Kidney glomerular epithelial cell (primary cell): Measurements from ENCODE around the gene THAP7.
"Not testable (repeated sequence)": the region's sequence is repeated elsewhere in the genome, so short reads cannot be mapped to it uniquely, and the experiment has no call there.

Experiments used
- DNase-seq: peaks from one replicate; lab custom pipeline; 2025; lab: John Stamatoyannopoulos, UW

Gene THAP7

DNA sequence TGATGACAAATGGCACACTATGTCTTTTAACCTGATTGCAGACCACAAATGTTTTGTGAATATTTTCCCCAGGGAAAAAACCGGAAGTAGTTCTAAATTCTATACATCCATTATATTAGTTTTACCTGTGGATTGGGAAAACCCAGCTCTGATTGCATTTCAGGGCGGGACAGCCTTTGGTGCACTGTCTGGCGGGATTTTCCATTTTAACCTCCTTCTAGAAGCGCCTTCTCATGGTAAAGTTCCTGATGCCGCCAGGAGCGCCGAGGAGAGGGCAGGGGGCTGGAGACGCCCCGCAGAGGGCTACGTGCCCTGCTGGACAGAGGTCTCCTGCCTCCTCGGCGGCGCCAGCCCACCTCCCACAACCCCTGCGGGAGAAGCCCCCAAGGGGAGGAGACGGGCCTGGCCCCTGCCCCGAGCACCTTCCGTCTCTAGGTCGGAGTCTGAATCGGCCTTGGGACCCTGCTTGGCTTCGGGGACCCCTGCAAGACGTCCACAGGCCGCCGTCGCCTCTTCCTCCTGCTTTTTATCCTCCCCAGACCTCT, 11.8 kb upstream of the THAP7 start:
- no peak for DNase-seq

DNA sequence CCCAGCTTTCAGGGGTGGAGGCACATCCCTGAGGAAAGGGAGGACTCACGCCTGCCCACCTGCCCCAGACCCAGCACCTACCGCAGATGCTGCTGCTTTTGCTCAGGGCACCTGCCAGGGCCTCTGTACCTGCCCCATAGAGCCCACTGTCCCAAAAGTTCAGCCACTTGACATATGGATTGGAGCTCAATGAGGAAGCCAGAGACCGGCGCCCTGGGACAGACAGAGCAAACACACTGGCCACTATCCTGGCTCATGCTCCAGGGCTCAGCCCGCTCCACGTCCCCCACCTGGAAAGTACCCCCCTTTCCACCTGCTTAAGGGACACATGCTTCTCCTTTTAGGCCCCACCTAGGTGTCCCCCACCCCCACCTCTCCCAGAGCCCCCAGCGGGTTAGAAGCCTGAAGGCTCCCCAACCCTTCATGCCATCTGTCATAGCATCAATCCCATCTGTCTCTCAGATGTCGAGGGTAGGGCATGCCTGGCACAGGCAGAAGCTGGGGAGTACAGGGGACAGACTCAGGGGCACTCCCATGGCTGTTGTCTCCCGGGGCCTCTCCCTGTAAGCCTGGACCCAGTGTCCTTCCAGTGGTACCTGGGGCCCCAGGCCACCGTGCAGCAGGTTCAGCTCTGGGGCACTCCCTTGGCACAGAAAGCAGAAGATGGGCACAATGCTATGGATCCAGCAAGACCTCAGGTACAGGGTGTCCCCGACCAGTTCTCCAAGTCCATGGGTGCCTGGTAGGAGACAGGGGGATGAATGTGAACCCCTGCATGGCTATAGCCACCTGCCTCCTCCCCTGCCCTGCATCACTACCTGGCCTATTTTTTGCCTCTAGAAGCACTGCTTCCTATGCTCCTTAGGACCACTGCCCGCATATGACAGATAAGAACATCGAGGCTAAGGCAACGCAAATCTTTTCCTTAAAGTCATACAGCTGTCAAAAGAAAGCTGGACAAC, 10.8 kb upstream of the THAP7 start:
- DNase-seq, result no peak

DNA sequence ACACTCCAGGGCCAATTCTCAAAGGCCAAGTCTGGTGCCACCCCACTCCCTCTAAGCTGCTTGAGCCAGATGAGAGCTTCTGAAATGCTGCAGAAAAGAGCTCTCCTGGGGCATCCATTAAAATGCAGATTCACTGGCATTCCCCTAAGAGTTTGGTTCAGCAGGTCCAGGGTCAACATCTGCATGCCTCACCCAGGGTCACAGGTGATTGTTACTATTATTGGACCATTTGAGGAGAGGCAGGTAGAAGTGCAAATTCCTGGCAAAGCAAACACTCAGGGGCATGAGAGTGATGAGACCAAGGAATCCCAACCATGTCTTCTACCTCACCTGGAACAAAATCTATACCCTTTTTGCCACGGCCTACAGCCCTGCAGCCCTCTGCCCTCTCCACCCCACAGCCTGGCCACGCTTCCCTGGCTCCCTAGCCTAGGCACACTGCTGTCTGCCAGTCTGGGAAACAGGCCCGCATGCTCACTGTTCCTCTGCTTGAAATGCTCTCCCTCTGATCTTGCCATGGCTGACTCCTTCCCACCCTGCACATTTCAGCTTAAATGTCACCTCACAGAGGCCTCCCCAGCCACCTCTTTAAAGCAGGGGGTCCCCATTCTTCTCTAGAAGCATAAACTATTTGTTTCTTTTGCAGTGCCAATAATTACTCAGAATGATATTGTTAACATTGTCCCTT, 8.7 kb upstream of the THAP7 start:
- DNase-seq, result no peak

DNA sequence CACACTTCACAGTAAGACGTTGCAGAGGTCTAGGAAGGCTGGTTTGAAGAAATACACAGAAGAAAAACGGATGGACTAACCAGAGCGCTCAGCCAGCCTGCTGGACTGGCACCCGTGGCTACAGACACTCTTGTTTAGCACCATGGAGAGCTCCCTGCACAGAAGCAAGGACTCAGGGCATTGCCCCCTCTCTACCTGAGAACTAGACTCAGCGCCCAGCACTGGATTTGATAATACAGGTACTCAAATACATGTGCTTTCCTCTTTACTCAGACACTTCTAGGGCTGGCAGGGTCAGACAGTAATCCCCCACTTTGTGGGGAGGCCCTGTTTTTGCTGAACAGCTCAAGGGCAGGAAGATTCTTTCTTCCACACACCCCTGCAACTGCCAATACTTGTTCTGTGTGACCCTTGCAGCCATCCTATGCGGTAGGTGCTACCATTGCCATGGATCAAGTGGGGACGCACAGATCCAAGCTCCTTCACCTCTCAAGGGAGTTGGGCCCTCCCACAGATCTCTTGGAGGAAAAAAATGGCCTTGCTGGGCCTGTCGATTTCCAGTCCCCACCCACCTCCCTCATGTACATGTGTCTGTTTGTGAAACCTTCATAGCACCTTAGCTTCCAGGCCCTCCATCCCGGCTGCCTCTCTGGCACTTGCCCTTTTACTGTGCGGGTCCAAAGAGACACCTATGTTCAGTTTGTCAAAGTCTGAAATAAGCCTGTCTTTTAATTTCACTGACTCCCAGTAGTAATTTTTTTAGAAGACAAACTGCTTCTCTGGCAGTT, 7.9 kb upstream of the THAP7 start:
- DNase-seq, result peak; percentile 73

DNA sequence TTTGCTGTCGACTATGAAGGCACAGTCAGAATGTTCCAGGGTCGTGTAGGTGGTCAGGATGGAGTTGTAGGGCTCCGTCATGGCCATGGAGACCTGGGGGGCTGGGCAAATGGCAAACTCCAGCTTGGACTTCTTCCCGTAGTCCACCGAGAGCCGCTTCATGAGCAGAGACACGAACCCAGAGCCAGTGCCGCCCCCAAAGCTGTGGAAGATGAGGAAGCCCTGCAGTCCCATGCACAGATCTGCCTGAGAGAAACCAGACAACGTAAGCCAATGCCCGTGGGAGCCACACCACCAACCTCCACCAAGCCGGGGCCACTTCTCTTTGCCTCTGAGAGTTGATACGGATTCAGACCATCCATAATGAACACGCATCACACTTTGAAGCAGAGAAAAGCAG, 7.3 kb upstream of the THAP7 start:
- DNase-seq, result not testable (repeated sequence)

DNA sequence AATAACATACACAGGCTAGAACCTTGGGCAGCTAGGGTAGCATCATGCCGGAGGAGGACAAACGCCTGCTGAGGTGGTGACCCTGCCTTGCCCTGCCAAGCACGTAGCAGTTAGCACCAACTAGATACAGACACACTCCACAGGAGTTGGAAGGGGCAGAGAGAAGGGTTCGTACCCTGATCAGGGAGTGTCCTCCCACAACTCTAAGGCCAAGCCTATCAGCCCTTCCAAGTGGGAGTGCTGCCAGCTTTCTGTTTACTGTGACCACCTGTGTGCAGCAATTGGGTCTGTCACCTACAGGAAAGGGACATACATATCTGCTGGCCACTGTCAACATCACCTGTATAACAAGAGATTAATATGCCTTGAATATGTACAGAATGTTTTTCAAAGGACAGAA, 1.9 kb upstream of the THAP7 start:
- DNase-seq, result no peak

DNA sequence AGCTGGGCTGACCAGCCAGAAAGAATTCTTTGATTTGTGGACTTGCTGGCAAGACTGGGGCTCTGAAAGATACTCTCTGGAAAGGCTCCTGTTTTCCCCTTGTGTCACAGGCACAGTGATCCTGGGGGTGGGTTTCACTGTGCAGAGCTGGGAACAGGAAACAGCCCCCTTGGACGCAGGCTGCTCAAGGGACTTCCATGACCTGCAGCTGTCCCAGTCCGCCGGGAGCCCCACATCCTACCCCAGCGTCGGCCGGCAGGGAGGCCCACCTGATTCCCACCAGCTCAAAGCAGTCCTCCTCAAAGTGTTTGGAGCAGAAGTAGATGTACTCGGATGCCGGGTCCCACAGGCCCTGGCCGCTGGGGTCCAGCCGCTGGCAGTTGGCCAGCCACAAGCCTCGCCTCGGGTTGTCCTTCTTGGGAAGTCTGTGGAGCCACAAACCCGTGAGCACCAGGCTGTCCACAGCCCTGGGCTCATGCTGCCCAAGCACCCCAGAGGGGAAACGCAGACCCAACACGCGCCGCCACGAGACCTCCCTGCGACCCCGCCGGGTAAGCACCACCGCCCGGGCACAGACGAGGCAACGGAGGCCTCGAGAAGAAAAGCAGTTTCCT, 824 bp downstream of the THAP7 start:
- no peak for DNase-seq

DNA sequence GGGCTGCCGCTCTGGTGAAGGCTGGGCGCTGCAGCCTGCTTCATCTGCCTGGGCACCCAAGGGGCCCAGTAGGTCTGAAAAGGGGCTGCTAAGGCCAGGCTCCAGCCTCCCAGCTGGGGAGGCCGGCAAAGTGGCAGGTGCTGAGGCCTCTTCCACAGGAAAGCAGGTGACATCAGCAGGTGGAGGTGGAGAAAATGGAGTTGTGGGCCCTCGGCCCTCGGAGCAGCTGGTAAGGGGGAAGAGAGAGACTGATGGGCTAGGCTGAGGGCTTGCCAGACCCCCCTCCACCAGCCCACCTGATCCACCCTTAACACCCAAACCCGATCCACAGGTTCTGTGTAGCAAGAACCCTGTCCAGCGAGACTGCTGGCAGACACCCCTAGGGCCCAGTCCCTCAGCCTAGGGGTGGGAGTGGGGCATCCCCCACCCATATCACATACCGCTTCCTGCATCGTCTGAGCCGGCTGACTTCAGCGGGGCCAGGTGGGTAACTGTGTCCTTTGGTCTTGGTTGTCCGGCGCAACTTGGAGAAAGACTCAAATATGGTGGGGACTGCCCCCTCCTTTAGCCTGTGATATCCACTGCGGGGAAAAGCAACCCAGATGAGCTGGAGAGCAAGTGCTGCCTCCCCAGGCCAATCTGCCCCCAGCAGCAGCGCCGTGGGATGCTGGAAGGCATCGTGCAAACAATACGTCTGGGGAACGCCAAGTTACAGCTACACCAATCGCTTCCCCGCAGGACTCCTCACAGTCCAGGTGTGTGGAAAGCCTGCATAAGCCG, 1.5 kb downstream of the THAP7 start:
- DNase-seq, result no peak

DNA sequence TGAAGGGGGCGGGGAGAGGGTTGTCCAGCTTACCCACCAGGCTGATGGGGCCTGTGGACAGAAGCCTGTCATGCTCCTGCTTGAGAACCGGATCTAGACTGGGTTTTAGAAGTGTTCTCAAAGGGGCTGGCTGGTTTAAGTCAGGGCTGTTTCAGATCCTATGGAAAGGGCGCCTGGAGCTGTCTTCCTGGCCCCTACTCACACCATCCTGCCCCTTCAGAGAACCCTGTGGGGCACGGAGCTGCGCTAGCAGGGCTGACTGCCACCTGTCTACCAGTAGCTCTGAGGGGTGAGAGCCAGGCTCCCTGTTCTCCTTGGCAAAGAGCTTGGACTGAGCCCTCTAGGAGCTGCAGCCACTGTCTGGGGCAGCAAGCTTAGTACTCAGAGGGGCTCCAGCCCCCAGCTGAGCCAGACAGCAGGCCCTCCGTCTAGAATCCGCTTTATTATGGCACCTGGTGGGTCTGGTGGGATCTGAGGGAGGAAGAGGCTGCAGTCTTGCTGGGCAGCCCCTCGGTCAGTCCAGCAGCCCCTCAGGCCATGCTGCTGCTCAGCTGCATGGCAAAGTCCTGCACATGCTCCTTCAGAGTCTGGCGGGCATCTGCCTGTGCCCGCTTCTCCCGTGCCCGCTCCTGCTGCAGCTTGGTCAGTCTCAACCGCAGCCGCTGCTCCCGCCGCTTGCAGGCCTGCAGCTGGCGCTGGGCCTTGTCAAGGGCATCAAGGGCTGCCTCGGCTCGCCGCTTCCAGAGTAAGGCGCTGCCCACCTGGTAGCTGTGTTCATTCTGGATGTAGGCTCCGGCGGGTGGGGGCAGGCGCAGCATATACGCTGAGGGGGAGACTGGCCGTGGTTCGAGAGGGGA, 2.3 kb downstream of the THAP7 start:
- no peak for DNase-seq

DNA sequence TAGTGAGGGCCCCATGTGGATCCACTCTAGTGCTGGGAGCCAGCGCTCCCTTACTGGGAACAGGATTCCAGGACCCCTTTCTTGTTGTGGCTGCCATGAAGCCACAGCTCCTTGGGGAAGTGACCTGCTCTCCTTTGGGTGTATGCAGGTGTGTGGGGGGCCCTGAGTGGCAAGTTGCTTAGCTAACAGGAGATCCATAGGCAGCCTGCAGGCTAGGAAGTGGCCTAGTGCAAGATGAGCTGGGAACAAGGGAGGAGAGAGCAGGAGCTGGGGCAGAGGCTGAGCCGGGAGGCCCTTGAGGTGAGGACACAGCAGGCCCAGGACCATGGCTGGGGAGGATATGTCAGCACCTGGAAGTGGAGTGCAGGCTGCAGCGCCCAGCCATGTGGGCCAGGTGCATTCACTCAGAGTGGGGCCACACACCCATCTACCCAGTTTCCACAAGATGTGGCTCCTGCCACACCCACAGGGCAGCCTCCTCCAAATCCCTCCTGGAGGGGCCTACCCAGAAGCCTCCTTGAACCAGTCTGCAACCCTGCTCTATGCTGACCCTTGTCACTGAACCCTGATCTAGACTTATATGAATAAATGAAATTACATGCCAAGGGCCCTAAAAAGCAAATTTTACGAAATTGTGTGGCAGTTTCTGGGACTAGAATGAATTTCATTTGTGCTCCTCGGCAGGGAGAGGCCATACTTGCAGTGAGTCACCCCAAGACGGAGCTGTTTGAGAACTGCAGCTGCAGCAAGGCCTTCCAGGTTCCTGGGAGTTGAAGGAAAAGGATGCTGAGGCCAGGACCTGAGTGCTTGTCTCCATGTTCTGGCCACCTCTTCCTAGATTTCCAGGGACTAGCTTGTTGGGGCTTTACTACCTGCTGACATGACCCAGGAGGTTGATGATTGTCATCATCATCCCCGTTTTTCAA, 3.2 kb downstream of the THAP7 start:
- DNase-seq, result no peak

DNA sequence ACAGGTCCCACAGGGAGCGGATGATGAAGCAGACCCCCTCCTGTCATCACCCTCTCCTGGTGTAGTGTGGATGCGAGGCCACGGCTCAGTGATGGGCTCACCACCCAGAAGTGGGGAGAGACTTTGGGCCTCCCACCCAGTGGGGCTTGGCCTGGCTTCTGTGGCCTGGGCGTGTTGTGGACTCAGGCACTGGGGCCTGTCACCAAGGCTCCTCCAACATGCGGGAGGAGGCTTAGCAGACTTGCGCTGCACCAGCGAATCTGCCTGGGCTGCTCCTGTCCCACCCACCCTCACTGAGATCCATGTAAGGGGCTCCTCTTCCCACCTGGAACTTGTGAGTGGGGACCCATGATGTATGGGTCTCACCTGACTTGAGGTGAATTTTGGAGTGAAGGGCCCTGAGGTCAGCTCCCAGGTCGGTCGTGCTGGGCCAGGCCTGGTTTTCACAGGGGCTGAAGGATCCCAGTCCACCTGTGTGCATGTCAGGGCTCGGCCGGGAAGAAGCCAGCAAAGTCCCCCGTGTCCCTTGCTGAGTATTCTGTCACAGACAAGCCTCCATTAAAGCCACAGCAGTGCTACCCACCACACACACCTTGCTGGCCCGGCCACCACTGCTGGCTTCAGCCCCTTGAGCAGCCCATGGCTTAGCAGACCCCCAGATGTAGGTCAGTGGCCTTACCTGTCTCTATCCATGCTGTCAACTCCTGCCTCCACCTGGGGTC, 4.2 kb downstream of the THAP7 start:
- no peak for DNase-seq

DNA sequence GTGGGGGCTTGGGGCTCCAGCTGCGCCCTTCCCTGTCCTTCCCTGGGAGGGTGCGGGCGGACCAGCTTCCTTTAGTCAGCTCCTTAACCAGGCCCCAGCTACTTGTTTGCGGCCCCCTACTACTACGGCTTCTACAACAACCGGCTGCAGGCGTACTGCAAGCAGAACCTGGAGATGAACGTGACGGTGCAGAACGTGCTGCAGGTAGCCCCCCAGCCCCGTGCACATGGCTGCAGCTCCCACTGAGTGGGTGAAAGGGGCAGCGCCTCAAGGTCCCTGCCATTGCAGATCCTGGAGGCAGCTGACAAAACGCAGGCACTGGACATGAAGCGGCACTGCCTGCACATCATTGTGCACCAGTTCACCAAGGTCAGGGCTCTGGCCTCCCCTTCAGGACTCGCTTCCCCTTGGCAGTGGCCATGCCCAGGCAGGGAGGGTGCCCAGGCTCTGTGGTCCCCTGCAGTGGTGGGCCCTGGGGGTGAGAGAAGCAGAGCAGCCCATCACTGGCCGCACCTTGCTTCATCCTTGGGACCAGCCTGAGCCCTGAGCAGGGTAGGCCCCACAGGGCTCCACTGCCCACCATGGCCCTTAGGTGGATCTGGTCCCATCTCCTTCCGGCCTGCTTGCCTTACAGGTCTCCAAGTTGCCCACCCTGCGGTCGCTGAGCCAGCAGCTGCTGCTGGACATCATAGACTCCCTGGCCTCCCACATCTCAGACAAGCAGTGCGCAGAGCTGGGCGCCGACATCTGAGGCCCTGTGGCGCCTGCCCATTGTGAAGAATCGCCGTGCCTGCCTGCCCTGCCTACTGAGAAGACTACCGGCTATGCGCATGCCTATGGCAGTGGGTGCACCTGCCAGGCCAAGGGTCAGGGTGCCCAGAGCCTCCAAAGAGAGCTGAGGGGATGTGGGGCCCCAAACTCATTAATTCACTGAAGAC, 5.1 kb downstream of the THAP7 start:
- no peak for DNase-seq

DNA sequence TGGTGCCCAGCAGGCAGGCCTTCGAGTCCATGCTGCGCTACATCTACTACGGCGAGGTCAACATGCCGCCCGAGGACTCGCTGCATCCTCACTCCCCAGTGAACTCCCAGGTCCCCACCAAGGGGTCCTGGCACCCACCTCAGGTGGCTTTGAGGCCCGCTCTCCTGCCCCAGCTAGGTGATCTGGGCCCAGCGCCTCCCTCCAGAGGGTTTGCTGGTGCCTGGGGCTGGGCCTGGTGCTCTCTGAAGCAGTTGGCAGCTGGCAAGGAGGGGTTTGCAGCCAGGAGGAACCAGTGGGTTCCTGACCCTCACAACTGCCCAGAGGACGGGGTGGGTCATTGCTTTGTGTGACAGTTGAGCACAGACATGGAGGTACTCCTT, 5.9 kb downstream of the THAP7 start:
- no peak for DNase-seq

DNA sequence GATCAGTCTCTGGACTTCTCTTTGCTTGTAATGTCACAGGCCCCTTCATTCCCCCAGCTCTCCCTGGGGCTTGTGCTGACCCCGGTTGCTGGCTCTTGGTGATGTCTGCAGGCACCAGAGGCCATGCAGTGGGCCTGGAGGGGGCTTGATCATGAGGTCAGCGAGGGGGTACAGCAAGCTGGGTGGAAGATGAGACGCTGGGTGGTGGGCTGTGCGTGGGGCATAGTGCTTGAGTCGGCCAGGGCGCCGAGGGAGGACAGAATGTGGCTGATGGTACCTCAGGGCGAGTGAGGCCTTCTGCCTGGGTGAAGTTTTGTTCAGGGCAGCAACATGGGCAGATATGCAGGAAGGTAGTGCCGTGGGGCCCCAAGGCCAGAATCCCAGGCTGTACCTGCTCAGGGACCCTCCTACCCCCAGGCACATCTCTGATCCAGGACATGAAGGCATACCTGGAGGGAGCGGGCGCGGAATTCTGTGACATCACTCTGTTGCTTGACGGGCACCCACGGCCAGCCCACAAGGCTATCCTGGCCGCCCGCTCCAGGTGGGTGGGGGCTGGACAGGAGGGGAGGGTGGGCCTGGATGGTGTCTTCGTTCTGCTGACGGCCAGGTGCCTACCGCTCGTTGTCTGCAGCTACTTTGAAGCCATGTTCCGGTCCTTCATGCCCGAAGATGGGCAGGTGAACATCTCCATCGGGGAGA, 6.4 kb downstream of the THAP7 start:
- no peak for DNase-seq

DNA sequence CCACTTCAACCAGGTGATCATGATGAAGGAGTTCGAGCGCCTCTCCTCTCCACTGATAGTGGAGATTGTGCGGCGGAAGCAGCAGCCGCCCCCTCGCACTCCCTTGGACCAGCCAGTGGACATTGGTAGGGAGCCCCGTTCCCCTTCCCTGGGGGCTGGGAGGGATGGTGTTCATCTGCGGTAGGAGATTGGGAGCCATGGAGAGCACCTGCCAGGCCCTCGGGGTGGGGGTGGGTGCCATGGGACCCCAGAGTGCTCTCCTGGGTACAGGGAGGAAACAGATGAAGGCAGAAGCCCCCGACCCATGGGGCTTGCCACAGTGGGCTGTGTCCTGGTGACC, 7.0 kb downstream of the THAP7 start:
- no peak for DNase-seq

DNA sequence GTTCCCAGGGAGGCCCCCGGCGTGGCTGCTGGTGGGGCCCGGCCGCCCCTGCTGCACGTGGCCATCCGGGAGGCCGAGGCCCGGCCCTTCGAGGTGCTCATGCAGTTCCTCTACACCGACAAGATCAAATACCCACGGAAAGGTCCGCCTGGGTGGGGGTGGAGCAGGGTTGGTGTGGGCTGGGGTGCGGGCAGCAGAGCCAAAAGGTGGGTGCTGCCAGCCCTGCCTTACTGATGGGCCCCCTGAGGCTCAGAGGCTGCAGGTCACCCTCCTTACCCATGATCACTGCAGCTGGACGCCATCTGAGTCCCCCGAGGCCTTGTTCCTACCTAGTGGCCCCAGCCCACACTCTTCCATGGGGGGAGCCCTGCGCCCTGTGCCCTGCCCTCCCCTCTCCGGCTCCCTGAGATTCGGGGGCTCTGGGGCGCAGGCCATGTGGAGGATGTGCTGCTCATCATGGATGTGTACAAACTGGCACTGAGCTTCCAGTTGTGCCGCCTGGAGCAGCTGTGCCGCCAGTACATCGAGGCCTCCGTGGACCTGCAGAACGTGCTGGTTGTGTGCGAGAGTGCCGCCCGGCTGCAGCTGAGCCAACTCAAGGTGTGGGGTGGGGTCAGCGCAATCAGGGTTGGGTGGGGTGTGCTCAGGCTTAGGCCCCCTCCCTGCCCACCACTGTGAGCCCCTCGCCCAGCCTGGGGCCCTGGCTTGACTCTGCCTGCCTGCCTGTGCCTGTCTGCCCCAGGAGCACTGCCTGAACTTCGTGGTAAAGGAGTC, 7.6 kb downstream of the THAP7 start:
- DNase-seq, result no peak
